Breast epithelium (tissue), 4 donors: ENCODE results near the gene EP300. TPM values are rescaled to one million over a fixed set of nuclear protein-coding genes. Genes with fewer than 3 reads are reported as not detected.

Source experiments
- DNase-seq, 2 donors: peaks; one replicate each; pipeline ENCODE4 v3.0.0-alpha.2; 2019; ENCODE audit warnings: low spot score in 2 of 2
- H3K27ac ChIP-seq, 2 donors: fragments of 200-600 bp; sonication (generic) in 1 of 2; one replicate each; pipeline ENCODE4 v1.5.1; 2016 to 2019; ENCODE audit warnings: mild to moderate bottlenecking in 1 of 2
- H3K27me3 ChIP-seq, 2 donors: fragments of 200-600 bp; sonication (generic) in 1 of 2; one replicate each; pipeline versions ENCODE4 v1.5.1 to v1.6.0; 2017 to 2019; ENCODE audit warnings: control low read depth in 1 of 2, mild to moderate bottlenecking in 1 of 2
- H3K36me3 ChIP-seq: fragments of 200-600 bp; one replicate; pipeline ENCODE4 v1.5.1; 2019
- H3K4me1 ChIP-seq, 2 donors: fragments of 200-600 bp; sonication (generic); one replicate each; pipeline ENCODE4 v1.5.1; 2016 to 2019; ENCODE audit warnings: control low read depth in 1 of 2
- H3K4me3 ChIP-seq, 3 donors: fragments of 200-600 bp; sonication (generic); 1 replicate in 2 of 3; 2 replicates in 1 of 3; pipeline ENCODE4 v1.5.1; 2016 to 2019; ENCODE audit warnings: mild to moderate bottlenecking in 3 of 3, moderate library complexity in 2 of 3
- H3K9me3 ChIP-seq, 2 donors: fragments of 200-600 bp; sonication (generic) in 1 of 2; one replicate each; pipeline ENCODE4 v1.5.1; 2016 to 2019; ENCODE audit warnings: control low read depth in 1 of 2
- CTCF ChIP-seq, 3 donors: fragments of 450-650 bp; IDR thresholded peaks; one replicate each; pipeline ENCODE4 v1.5.1; 2016 to 2017; ENCODE audit warnings: antibody characterized with exemption in 3 of 3, mild to moderate bottlenecking in 3 of 3, moderate library complexity in 3 of 3
- POLR2A ChIP-seq: fragments of 450-650 bp; IDR thresholded peaks from one replicate; pipeline ENCODE4 v1.6.1; 2016; ENCODE audit warnings: antibody characterized with exemption, mild to moderate bottlenecking, moderate library complexity
- POLR2AphosphoS5 ChIP-seq, 3 donors: sonication (generic); formaldehyde crosslinking; IDR thresholded peaks; one replicate each; pipeline ENCODE4 v1.6.1; 2017; ENCODE audit warnings: antibody characterized with exemption in 3 of 3
- intact Hi-C: fragments of 100-400 bp; cut with DNase I; formaldehyde crosslinking; loops from one replicate; pipeline ENCODE4 v1.15.1; 2023; ENCODE audit warnings: low total_unique reads
- total RNA-seq, 3 donors: library from RNA; depleted of rRNA; stranded (reverse); fragments of >200 nt; gene quantifications; one replicate each; pipeline ENCODE4 v1.1.0, GENCODE V29; 2016

EP300 gene
- total RNA-seq, 3 donors from 2014 or later: 50.5 to 118 (median 56.2) TPM

- intact Hi-C loops: no loop called here
- no peaks in the 10 kb centered on the region for H3K4me1 ChIP-seq
- no peaks in the 10 kb centered on the region for H3K27me3 ChIP-seq
- TF ChIP-seq POLR2AphosphoS5 (IDR thresholded peaks at IDR 0.05): peak in 2 of 3 donors; percentile 67 to 69
- no peak for TF ChIP-seq CTCF (IDR thresholded peaks at IDR 0.05)
- peak; percentile 32 for TF ChIP-seq POLR2A
- H3K4me3 ChIP-seq: peak within 1 kb of the TSS; percentile 80 to 86 (median 86)
- no peaks in the 10 kb centered on the region for H3K9me3 ChIP-seq
- H3K27ac ChIP-seq: peak within 1 kb of the TSS; percentile 61 to 75
- peak; percentile 97 to 98 for DNase-seq
- no peaks in the 10 kb centered on the region for H3K36me3 ChIP-seq
These were observed 112.9 kb downstream of the EP300 start, which contains the start of gene L3MBTL2 for GRCh38 chr22:41204992-41205900. Gene L3MBTL2, plus strand, starts transcription at chr22:41205312. Its CDS starts 51 bp downstream, at chr22:41205363.

GRCh38 chr22:41206719-41207118 is 114.3 kb downstream of the EP300 start:
- TF ChIP-seq CTCF (IDR thresholded peaks at IDR 0.05) (no peak), POLR2AphosphoS5 (IDR thresholded peaks at IDR 0.05) (no peak), POLR2A (no peak)
- intact Hi-C loops: no loop called here
- Histone ChIP-seq H3K27me3 (no peaks in the 10 kb centered on the region), H3K4me3 (no peak overlapping the region), H3K4me1 (no peaks in the 10 kb centered on the region), H3K36me3 (no peaks in the 10 kb centered on the region), H3K9me3 (no peaks in the 10 kb centered on the region), H3K27ac (no peak overlapping the region)
- DNase-seq: no peak

GRCh38 chr22:41215409-41215808 is 123.0 kb downstream of the EP300 start:
- DNase-seq: no peak
- H3K36me3 ChIP-seq: no peaks in the 10 kb centered on the region
- intact Hi-C loops: loop anchor here (10.0 kb wide), 1 partner anchor 119 kb away; no protein-coding TSS in a partner anchor
- no peak overlapping the region for H3K4me3 ChIP-seq
- H3K27me3 ChIP-seq: no peaks in the 10 kb centered on the region
- H3K9me3 ChIP-seq: no peaks in the 10 kb centered on the region
- no peaks in the 10 kb centered on the region for H3K4me1 ChIP-seq
- no peak for TF ChIP-seq CTCF (IDR thresholded peaks at IDR 0.05)
- TF ChIP-seq POLR2A: no peak
- no peak for TF ChIP-seq POLR2AphosphoS5 (IDR thresholded peaks at IDR 0.05)
- H3K27ac ChIP-seq: no peak overlapping the region

GRCh38 chr22:41215926-41216325 is 123.5 kb downstream of the EP300 start:
- DNase-seq: no peak
- Histone ChIP-seq H3K9me3 (no peaks in the 10 kb centered on the region), H3K4me3 (no peak overlapping the region), H3K36me3 (no peaks in the 10 kb centered on the region), H3K4me1 (no peaks in the 10 kb centered on the region), H3K27ac (no peak overlapping the region), H3K27me3 (no peaks in the 10 kb centered on the region)
- TF ChIP-seq POLR2A (no peak), POLR2AphosphoS5 (IDR thresholded peaks at IDR 0.05) (no peak), CTCF (IDR thresholded peaks at IDR 0.05) (no peak)
- intact Hi-C loops: loop anchor here (10.0 kb wide), 1 partner anchor 119 kb away; no protein-coding TSS in a partner anchor

- Histone ChIP-seq H3K4me3 (no peak overlapping the region), H3K27ac (peak overlapping the region; percentile 62 to 70), H3K9me3 (no peaks in the 10 kb centered on the region), H3K36me3 (no peaks in the 10 kb centered on the region), H3K4me1 (no peaks in the 10 kb centered on the region), H3K27me3 (no peaks in the 10 kb centered on the region)
- TF ChIP-seq POLR2AphosphoS5 (IDR thresholded peaks at IDR 0.05) (no peak), POLR2A (no peak), CTCF (IDR thresholded peaks at IDR 0.05) (no peak)
- no peak for DNase-seq
- intact Hi-C loops: loop anchor here (10.0 kb wide), 1 partner anchor 118 kb away; no protein-coding TSS in a partner anchor
These were observed 124.6 kb downstream of the EP300 start for GRCh38 chr22:41216984-41217383.
